IMR-90 (cell line): ENCODE measurements around the gene HMBS. TPM values are rescaled to one million over a fixed set of nuclear protein-coding genes. Genes with fewer than 3 reads are reported as not detected.
A peak's percentile ranks its signal among the peaks of the same experiment; 100 is the strongest.

Experiments used
- ATAC-seq: fragments of 200-7000 bp; cut with Tn5 transposase; 2 replicates; pipeline ENCODE4 v1.9.1; 2020; ENCODE audit warnings: low read depth, mild to moderate bottlenecking, moderate library complexity
- BruUV-seq: library from RNA; stranded (reverse); fragments of 400-500 nt; replicated peaks from 2 replicates; lab custom pipeline; 2021; lab: Mats Ljungman, UMichigan
- CTCF ChIA-PET: fragments of 300-600 bp; formaldehyde crosslinking; extraction: SDS; loops from one replicate; lab custom pipeline; 2021; ENCODE audit warnings: antibody characterized with exemption; lab: Yijun Ruan, JAX
- POLR2A ChIA-PET: fragments of 300-600 bp; sonication (Branson Sonifier 250); formaldehyde crosslinking; loops from one replicate; lab custom pipeline; 2022; ENCODE audit warnings: antibody characterized with exemption; ENCODE audit not compliant: unreplicated experiment; lab: Charles Lee
- DNase-seq: peaks from one replicate; pipeline ENCODE4 v3.0.0; 2013
- H2AFZ ChIP-seq: replicated peaks from 2 replicates; pipeline ENCODE3; 2013; ENCODE audit warnings: low read length, mild to moderate bottlenecking; ENCODE audit not compliant: poor library complexity
- H2AK5ac ChIP-seq: 2 replicates; pipeline ENCODE4 v1.6.1; 2013; ENCODE audit warnings: low read depth, low read length, inconsistent platforms
- H2AK9ac ChIP-seq: replicated peaks from 2 replicates; pipeline ENCODE3; 2013; ENCODE audit warnings: mild to moderate bottlenecking, low read depth, low read length, moderate library complexity; ENCODE audit not compliant: poor library complexity
- H2BK120ac ChIP-seq: 2 replicates; pipeline ENCODE4 v1.6.1; 2013; ENCODE audit warnings: low read depth, low read length, inconsistent platforms
- H2BK15ac ChIP-seq: 3 replicates; pipeline ENCODE4 v1.6.1; 2013; ENCODE audit warnings: low read depth, low read length, inconsistent platforms
- H2BK20ac ChIP-seq: 2 replicates; pipeline ENCODE4 v1.6.1; 2013; ENCODE audit warnings: low read depth, mild to moderate bottlenecking, inconsistent platforms, low read length, moderate library complexity
- H2BK5ac ChIP-seq: 2 replicates; pipeline ENCODE4 v1.6.1; 2013; ENCODE audit warnings: mild to moderate bottlenecking, low read depth, low read length, inconsistent platforms; ENCODE audit not compliant: poor library complexity, severe bottlenecking
- H3K14ac ChIP-seq: replicated peaks from 2 replicates; pipeline ENCODE4 v1.6.1; 2013; ENCODE audit warnings: low read depth, low read length, inconsistent platforms
- H3K18ac ChIP-seq: 2 replicates; pipeline ENCODE4 v1.6.1; 2013; ENCODE audit warnings: low read depth, low read length, control low read depth
- H3K23ac ChIP-seq: 2 replicates; pipeline ENCODE4 v1.6.1; 2013; ENCODE audit warnings: low read depth, low read length, inconsistent platforms
- H3K27ac ChIP-seq: 2 replicates; pipeline ENCODE4 v1.5.1; 2013; ENCODE audit warnings: mild to moderate bottlenecking, control low read depth, low read length; ENCODE audit not compliant: insufficient read depth
- H3K27me3 ChIP-seq: 2 replicates; pipeline ENCODE4 v1.6.1; 2013; ENCODE audit warnings: low read length; ENCODE audit not compliant: control insufficient read depth, insufficient read depth
- H3K36me3 ChIP-seq: 2 replicates; pipeline ENCODE4 v1.6.1; 2013; ENCODE audit warnings: low read length, mixed read lengths; ENCODE audit not compliant: control insufficient read depth, insufficient read depth
- H3K4ac ChIP-seq: 2 replicates; pipeline ENCODE4 v1.6.1; 2013; ENCODE audit warnings: low read depth, low read length, inconsistent platforms
- H3K4me1 ChIP-seq: 2 replicates; pipeline ENCODE4 v1.6.1; 2013; ENCODE audit warnings: low read length, mixed read lengths; ENCODE audit not compliant: control insufficient read depth, insufficient read depth
- H3K4me2 ChIP-seq: 2 replicates; pipeline ENCODE4 v1.6.1; 2013; ENCODE audit warnings: low read depth, mild to moderate bottlenecking, control low read depth, low read length, moderate library complexity
- H3K4me3 ChIP-seq: 2 replicates; pipeline ENCODE4 v1.5.1; 2013; ENCODE audit warnings: low read depth, mild to moderate bottlenecking, control low read depth, low read length, moderate library complexity; ENCODE audit not compliant: insufficient read depth
- H3K56ac ChIP-seq: 2 replicates; pipeline ENCODE4 v1.6.1; 2013; ENCODE audit warnings: low read length, inconsistent platforms; ENCODE audit not compliant: insufficient read depth; ENCODE audit errors: extremely low read depth
- H3K79me1 ChIP-seq, 2 experiments: 2 replicates each; pipeline ENCODE4 v1.6.1; 2013; ENCODE audit warnings: low read length in 2 of 2, inconsistent platforms in 1 of 2, low read depth in 1 of 2
- H3K9ac ChIP-seq: 2 replicates; pipeline ENCODE4 v1.6.1; 2013; ENCODE audit warnings: low read depth, low read length, control low read depth
- H3K9me1 ChIP-seq: 2 replicates; pipeline ENCODE4 v1.6.1; 2013; ENCODE audit warnings: low read length, inconsistent platforms; ENCODE audit not compliant: insufficient read depth
- H3K9me3 ChIP-seq: 2 replicates; pipeline ENCODE4 v1.6.1; 2013; ENCODE audit warnings: low read length; ENCODE audit not compliant: control insufficient read depth, insufficient read depth
- H4K20me1 ChIP-seq: 2 replicates; pipeline ENCODE4 v1.6.1; 2013; ENCODE audit warnings: low read length, inconsistent platforms; ENCODE audit not compliant: insufficient read depth
- H4K5ac ChIP-seq: 2 replicates; pipeline ENCODE4 v1.6.1; 2013; ENCODE audit warnings: mild to moderate bottlenecking, low read depth, low read length, control low read depth
- H4K8ac ChIP-seq, 2 experiments: 2 replicates each; pipeline ENCODE4 v1.6.1; 2013; ENCODE audit warnings: low read depth in 2 of 2, low read length in 2 of 2, control low read depth in 1 of 2, inconsistent platforms in 1 of 2
- H4K91ac ChIP-seq: 2 replicates; pipeline ENCODE4 v1.6.1; 2013; ENCODE audit warnings: low read depth, low read length, inconsistent platforms; ENCODE audit not compliant: insufficient read depth
- BHLHE40 ChIP-seq: fragments of 150-350 bp; IDR thresholded peaks from 2 replicates; pipeline ENCODE4 v1.6.1; 2016; ENCODE audit warnings: mild to moderate bottlenecking, low read depth, low read length
- FOS ChIP-seq: fragments of 150-350 bp; IDR thresholded peaks from 2 replicates; pipeline ENCODE4 v1.6.1; 2016; ENCODE audit warnings: low read depth, low read length
- MAZ ChIP-seq: IDR thresholded peaks from 2 replicates; pipeline ENCODE4 v1.6.1; 2012; ENCODE audit warnings: low read depth, mild to moderate bottlenecking, low read length, improper control_type of control experiment, moderate library complexity, borderline replicate concordance
- MXI1 ChIP-seq: IDR thresholded peaks from 2 replicates; pipeline ENCODE4 v1.6.1; 2012; ENCODE audit warnings: low read depth, mild to moderate bottlenecking, low read length, moderate library complexity, borderline replicate concordance
- RAD21 ChIP-seq: IDR thresholded peaks from 2 replicates; pipeline ENCODE4 v1.6.1; 2012; ENCODE audit warnings: low read length, improper control_type of control experiment
- USF2 ChIP-seq: fragments of 150-350 bp; IDR thresholded peaks from 2 replicates; pipeline ENCODE4 v1.6.1; 2017; ENCODE audit warnings: mild to moderate bottlenecking, antibody characterized with exemption, low read length, low read depth
- WGBS, 2 experiments: methylation state at CpG; one replicate each; pipeline versions ENCODE4 v1.1.5 to v1.1.7; 2013; ENCODE audit warnings: missing lambda C conversion rate in 2 of 2; ENCODE audit not compliant: insufficient read length in 1 of 2; ENCODE audit errors: extremely low coverage in 2 of 2; 5-methylcytosine and 5-hydroxymethylcytosine counted together
- dilution Hi-C: fragments of 300-500 bp; cut with HindIII; formaldehyde crosslinking; loops from one replicate; pipeline ENCODE4 v1.14.3; 2018; ENCODE audit warnings: low sequenced_read_pairs; ENCODE audit not compliant: unreplicated experiment
- in situ Hi-C: fragments of 300-500 bp; cut with MboI; formaldehyde crosslinking; loops from 3 replicates; pipeline ENCODE4 v1.14.3; 2019; ENCODE audit warnings: low sequenced_read_pairs, inconsistent platforms, mixed read lengths
- intact Hi-C: fragments of 100-400 bp; cut with micrococcal nuclease; formaldehyde crosslinking; loops from 2 replicates; pipeline ENCODE4 v1.10.0; 2022
- polyA plus RNA-seq, 3 experiments: library from polyadenylated mRNA; depleted of rRNA; stranded (reverse); fragments of >200 nt; gene quantifications; 2 replicates each; pipeline ENCODE4 v1.2.3, GENCODE V29; 2012; ENCODE audit warnings: low replicate concordance in 1 of 3
- total RNA-seq: library from RNA; depleted of rRNA; stranded (reverse); fragments of >200 nt; gene quantifications from 2 replicates; pipeline ENCODE4 v1.2.3, GENCODE V29; 2012

HMBS gene
- total and polyA plus RNA-seq, 2 of the 4 experiments (the other 2 are of a cell fraction), result 17.9 to 59.5 TPM

GRCh38 chr11:119121008-119121810 lies 36.5 kb downstream of the HMBS start, which contains the start of gene HINFP:
Gene HINFP, plus strand, starts transcription at chr11:119121580. Its CDS starts 5,365 bp downstream, at chr11:119126945.
- Histone ChIP-seq H4K5ac (peak within 1 kb of the TSS; percentile 59), H3K27me3 (no peaks in the 10 kb centered on the region), H3K4me2 (peak within 1 kb of the TSS; percentile 96), H3K4me1 (peaks cover 1% of the 10 kb centered on the region; the same call in 1 of the 2 replicates), H3K9ac (peak within 1 kb of the TSS; percentile 72), H2BK15ac (peak within 1 kb of the TSS; percentile 6; the same call in 1 of the 3 replicates), H2AK9ac (peak within 1 kb of the TSS; percentile 89), H4K91ac (peak within 1 kb of the TSS; percentile 65), H3K27ac (peak within 1 kb of the TSS; percentile 60), H3K23ac (peak within 1 kb of the TSS; percentile 91), H3K56ac (peak within 1 kb of the TSS; percentile 65), H3K9me3 (no peaks in the 10 kb centered on the region), H3K9me1 (peaks cover 4% of the 10 kb centered on the region), H3K18ac (peak within 1 kb of the TSS; percentile 20), H2BK5ac (peak within 1 kb of the TSS; percentile 66), H4K8ac (peak within 1 kb of the TSS; percentile 76 to 98), H4K20me1 (no peaks in the 10 kb centered on the region; the same call in 1 of the 2 replicates), H3K4me3 (peak within 1 kb of the TSS; percentile 70), H3K79me1 (peaks cover 15 to 37% of the 10 kb centered on the region in 2 experiments), H3K14ac (peak within 1 kb of the TSS; percentile 91), H2BK20ac (no peak within 1 kb of the TSS), H2AK5ac (peak within 1 kb of the TSS; percentile 69), H3K36me3 (peaks cover 8% of the 10 kb centered on the region), H3K4ac (peak within 1 kb of the TSS; percentile 87), H2AFZ (peak within 1 kb of the TSS; percentile 99), H2BK120ac (peak within 1 kb of the TSS; percentile 21; the same call in 1 of the 2 replicates)
- CTCF ChIA-PET, result no interaction called here
- no TSS peak for BruUV-seq
- POLR2A ChIA-PET, result interaction anchor here (0.6 kb wide), 1 partner anchor 22 kb away, joined by 3 read pairs; no protein-coding TSS in a partner anchor
- in situ Hi-C loops, result no loop called here
- DNase-seq, result peak; percentile 98
- WGBS, 2 experiments, result 2% methylated on average over 36 of the region's 54 CpGs; no CpG with 5 or more reads in 1 of the 2 experiments
- TF ChIP-seq MAZ, result peak; percentile 84; the same call in 1 of the 2 replicates
- peak; percentile 76; the same call in 1 of the 2 replicates for TF ChIP-seq BHLHE40
- TF ChIP-seq RAD21, result no peak
- peak; percentile 76; the same call in 1 of the 2 replicates for TF ChIP-seq MXI1
- TF ChIP-seq USF2, result peak; percentile 98
- peak; percentile 23; the same call in 1 of the 2 replicates for TF ChIP-seq FOS
- dilution Hi-C loops, result no loop called here
- ATAC-seq, result peak; percentile 99
- intact Hi-C loops, result no loop called here
